Measurements from ENCODE around the gene ST3GAL2.
A peak's percentile ranks its signal among the peaks of the same experiment; 100 is the strongest.

Gene ST3GAL2

GRCh38 chr16:70332728-70333127 lies 106.2 kb downstream of the ST3GAL2 start:
- peak; percentile 37 for DNase-seq (ENCODE audit: low read depth)

DNA sequence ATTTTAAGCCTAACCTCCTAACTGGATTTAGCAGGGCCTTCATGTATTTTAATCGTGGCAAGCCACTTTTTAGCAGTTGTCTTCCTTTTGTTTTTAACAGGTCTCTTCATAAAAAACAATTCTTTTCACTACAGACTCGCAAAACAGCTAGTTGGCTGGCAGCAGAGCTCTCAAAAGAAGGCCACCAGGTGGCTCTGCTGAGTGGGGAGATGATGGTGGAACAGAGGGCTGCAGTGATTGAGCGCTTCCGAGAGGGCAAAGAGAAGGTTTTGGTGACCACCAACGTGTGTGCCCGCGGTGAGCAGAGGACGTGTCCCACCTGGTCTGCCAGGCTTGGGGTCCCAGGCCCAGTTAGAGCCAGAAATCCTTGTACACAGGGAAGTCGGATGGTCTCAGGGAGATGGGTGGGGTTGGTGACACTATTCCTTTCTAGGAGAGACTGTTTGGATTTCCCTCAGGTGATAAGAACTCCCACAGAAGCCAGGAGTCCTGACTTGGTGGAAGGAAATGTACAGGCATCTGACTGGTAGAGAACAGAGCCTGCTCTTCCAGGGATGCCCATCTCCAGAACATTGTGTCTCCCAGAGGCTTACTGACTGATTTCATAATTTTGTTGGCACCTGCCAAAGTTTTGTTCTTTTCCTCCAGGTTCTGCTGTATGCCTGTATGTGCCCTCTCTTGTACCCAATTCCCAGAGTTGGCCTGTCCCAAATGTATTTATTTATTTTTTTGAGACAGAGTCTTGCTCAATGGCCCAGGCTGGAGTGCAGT lies 107.1 kb downstream of the ST3GAL2 start:
- DNase-seq (ENCODE audit: low read depth) = peak; percentile 11

DNA sequence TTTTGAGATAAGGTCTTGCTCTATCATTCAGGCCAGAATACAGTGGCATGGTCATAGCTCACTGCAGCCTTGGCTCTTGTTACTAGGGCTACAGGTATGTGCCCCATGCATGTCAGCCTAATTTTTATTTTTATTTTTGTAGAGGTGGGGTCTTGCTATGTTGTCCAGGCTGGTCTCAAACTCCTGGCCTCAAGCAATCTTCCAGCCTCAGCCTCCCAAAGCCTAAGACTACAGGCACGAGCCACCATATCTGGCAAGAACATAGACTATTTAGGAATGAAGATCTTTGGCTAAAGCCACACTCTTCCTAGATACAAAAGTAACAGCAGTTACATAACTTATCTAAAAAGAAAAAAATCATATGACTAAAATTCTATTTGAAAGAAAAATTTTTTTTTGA lies 107.8 kb downstream of the ST3GAL2 start:
- DNase-seq (ENCODE audit: low read depth) = no peak
